Measurements from ENCODE around the gene INSYN2B.

INSYN2B gene

GRCh38 chr5:169980418-169981053 lies at the start of gene INSYN2B:
INSYN2B (minus strand) TSS chr5:169980495; CDS start chr5:169883898, 96,597 bp downstream.
- peak within 1 kb of the TSS; percentile 84 for H3K4me3 ChIP-seq (ENCODE audit: low read length)
- peak within 1 kb of the TSS; percentile 84 for H3K9ac ChIP-seq (ENCODE audit: low read length)
- H3K9me3 ChIP-seq (ENCODE audit: control insufficient read depth, low read length): no peaks in the 10 kb centered on the region
- DNase-seq (ENCODE audit: low read depth): peak; percentile 93
- peaks cover 29% of the 10 kb centered on the region for H3K4me1 ChIP-seq (ENCODE audit: control insufficient read depth, insufficient read depth, low read length)
- H3K36me3 ChIP-seq (ENCODE audit: control insufficient read depth, insufficient read depth, low read length, severe bottlenecking): no peaks in the 10 kb centered on the region
- no peaks in the 10 kb centered on the region for H3K27me3 ChIP-seq (replicated peaks; ENCODE audit: control insufficient read depth, insufficient read depth, low read length)

GRCh38 chr5:170028124-170028523 lies 47.8 kb upstream of the INSYN2B start:
- Histone ChIP-seq H3K9ac (ENCODE audit: low read length) (no peak overlapping the region), H3K9me3 (ENCODE audit: control insufficient read depth, low read length) (no peaks in the 10 kb centered on the region), H3K4me1 (ENCODE audit: control insufficient read depth, insufficient read depth, low read length) (no peaks in the 10 kb centered on the region), H3K36me3 (ENCODE audit: control insufficient read depth, insufficient read depth, low read length, severe bottlenecking) (no peaks in the 10 kb centered on the region), H3K27me3 (replicated peaks; ENCODE audit: control insufficient read depth, insufficient read depth, low read length) (peaks cover 29% of the 10 kb centered on the region), H3K4me3 (ENCODE audit: low read length) (no peak overlapping the region)
- DNase-seq (ENCODE audit: low read depth): peak; percentile 34

DNA sequence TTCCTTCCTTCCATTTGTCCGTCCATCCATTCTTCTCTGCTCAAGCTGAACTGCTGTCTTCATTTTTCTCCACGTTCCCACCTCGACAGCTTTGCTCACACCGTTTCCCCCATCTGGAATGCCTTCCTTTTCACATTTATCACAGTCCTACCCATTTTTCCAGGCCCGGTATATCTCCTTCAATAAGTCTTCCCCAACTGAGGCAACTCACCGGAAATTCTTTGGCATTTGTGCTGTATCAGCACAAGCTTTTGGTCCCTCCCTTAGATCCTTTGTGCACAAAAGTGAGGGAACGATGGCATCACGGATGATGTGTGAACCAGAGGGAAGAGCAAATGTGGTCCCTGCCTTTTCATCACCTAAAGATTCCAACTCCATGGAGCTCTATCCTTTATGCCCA lies 45.6 kb upstream of the INSYN2B start:
- H3K36me3 ChIP-seq (ENCODE audit: control insufficient read depth, insufficient read depth, low read length, severe bottlenecking): no peaks in the 10 kb centered on the region
- H3K9ac ChIP-seq (ENCODE audit: low read length): no peak overlapping the region
- H3K9me3 ChIP-seq (ENCODE audit: control insufficient read depth, low read length): no peaks in the 10 kb centered on the region
- DNase-seq (ENCODE audit: low read depth): no peak
- H3K4me1 ChIP-seq (ENCODE audit: control insufficient read depth, insufficient read depth, low read length): no peaks in the 10 kb centered on the region
- no peak overlapping the region for H3K4me3 ChIP-seq (ENCODE audit: low read length)
- peaks cover 48% of the 10 kb centered on the region for H3K27me3 ChIP-seq (replicated peaks; ENCODE audit: control insufficient read depth, insufficient read depth, low read length)

- Histone ChIP-seq H3K9ac (ENCODE audit: low read length) (no peak overlapping the region), H3K4me1 (ENCODE audit: control insufficient read depth, insufficient read depth, low read length) (no peaks in the 10 kb centered on the region), H3K4me3 (ENCODE audit: low read length) (no peak overlapping the region), H3K9me3 (ENCODE audit: control insufficient read depth, low read length) (no peaks in the 10 kb centered on the region), H3K36me3 (ENCODE audit: control insufficient read depth, insufficient read depth, low read length, severe bottlenecking) (no peaks in the 10 kb centered on the region), H3K27me3 (replicated peaks; ENCODE audit: control insufficient read depth, insufficient read depth, low read length) (peaks cover 75% of the 10 kb centered on the region)
- no peak for DNase-seq (ENCODE audit: low read depth)
These were observed 41.2 kb upstream of the INSYN2B start for GRCh38 chr5:170021506-170021905.

DNA sequence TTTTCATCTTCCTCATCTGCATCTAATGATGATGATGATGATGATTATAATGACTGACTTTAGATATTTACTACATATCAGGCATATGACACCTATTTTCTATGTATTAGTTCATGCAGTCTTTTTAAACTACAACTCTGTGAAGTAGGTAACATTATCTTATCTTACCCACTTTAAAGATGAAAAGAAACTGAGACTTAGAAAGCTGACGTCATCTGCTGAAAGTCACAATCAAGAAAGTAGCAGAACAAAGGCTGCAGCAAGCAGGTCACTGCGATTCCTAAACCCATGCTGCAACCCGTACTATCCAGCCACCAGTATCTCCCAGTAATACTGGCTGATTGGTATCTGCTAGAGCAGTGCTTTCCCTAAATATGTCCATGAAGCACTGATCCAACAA lies 40.1 kb upstream of the INSYN2B start:
- H3K9ac ChIP-seq (ENCODE audit: low read length): no peak overlapping the region
- DNase-seq (ENCODE audit: low read depth): no peak
- H3K36me3 ChIP-seq (ENCODE audit: control insufficient read depth, insufficient read depth, low read length, severe bottlenecking): no peaks in the 10 kb centered on the region
- no peak overlapping the region for H3K4me3 ChIP-seq (ENCODE audit: low read length)
- H3K4me1 ChIP-seq (ENCODE audit: control insufficient read depth, insufficient read depth, low read length): no peaks in the 10 kb centered on the region
- H3K27me3 ChIP-seq (replicated peaks; ENCODE audit: control insufficient read depth, insufficient read depth, low read length): peaks cover 67% of the 10 kb centered on the region
- H3K9me3 ChIP-seq (ENCODE audit: control insufficient read depth, low read length): no peaks in the 10 kb centered on the region

DNA sequence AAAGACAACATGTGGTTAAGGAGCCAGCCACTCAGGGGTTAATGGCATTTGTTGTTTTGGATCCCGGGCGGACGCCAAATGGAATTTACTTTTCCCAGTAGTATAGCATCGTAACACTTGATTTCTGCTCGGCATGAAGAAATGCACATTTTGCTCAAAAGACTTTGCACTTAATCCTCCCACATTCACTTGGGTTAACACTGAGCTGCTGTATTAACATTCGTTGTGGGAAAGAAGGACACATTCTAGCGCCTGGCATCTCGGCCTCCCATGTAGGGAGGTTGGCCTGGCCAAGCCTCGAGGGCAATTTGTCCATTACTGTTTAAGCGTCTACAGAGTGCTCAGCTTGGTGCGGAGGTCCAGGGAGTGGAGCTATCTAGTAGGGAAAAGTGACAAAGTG lies 32.3 kb upstream of the INSYN2B start:
- no peak overlapping the region for H3K4me3 ChIP-seq (ENCODE audit: low read length)
- no peaks in the 10 kb centered on the region for H3K36me3 ChIP-seq (ENCODE audit: control insufficient read depth, insufficient read depth, low read length, severe bottlenecking)
- DNase-seq (ENCODE audit: low read depth): no peak
- peaks cover 51% of the 10 kb centered on the region for H3K27me3 ChIP-seq (replicated peaks; ENCODE audit: control insufficient read depth, insufficient read depth, low read length)
- H3K9me3 ChIP-seq (ENCODE audit: control insufficient read depth, low read length): peaks cover 6% of the 10 kb centered on the region
- H3K4me1 ChIP-seq (ENCODE audit: control insufficient read depth, insufficient read depth, low read length): no peaks in the 10 kb centered on the region
- no peak overlapping the region for H3K9ac ChIP-seq (ENCODE audit: low read length)

GRCh38 chr5:170011751-170012150 lies 31.5 kb upstream of the INSYN2B start:
- Histone ChIP-seq H3K4me1 (ENCODE audit: control insufficient read depth, insufficient read depth, low read length) (no peaks in the 10 kb centered on the region), H3K27me3 (replicated peaks; ENCODE audit: control insufficient read depth, insufficient read depth, low read length) (peaks cover 52% of the 10 kb centered on the region), H3K9ac (ENCODE audit: low read length) (no peak overlapping the region), H3K4me3 (ENCODE audit: low read length) (no peak overlapping the region), H3K9me3 (ENCODE audit: control insufficient read depth, low read length) (peaks cover 6% of the 10 kb centered on the region), H3K36me3 (ENCODE audit: control insufficient read depth, insufficient read depth, low read length, severe bottlenecking) (no peaks in the 10 kb centered on the region)
- DNase-seq (ENCODE audit: low read depth): no peak

DNA sequence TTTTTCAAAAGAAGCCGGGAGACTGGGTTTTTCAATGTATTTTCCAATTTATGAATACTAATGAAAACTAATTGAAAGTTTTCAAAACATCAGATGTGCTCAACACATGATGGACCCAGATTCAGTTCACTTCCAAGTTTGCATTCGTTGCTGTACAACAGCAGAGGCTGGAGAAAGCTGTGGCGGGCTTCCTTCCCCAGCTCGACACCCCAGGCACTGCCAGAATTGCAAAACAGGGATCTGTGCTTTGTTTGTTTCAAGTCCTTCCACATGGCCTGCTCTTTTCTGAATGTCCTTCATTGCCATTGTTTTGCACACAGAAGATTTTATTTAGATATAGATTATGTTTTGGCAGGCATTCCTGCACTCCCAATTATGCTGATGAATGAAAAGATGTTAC lies 30.3 kb upstream of the INSYN2B start:
- peaks cover 63% of the 10 kb centered on the region for H3K27me3 ChIP-seq (replicated peaks; ENCODE audit: control insufficient read depth, insufficient read depth, low read length)
- H3K36me3 ChIP-seq (ENCODE audit: control insufficient read depth, insufficient read depth, low read length, severe bottlenecking): no peaks in the 10 kb centered on the region
- no peak overlapping the region for H3K9ac ChIP-seq (ENCODE audit: low read length)
- H3K4me1 ChIP-seq (ENCODE audit: control insufficient read depth, insufficient read depth, low read length): no peaks in the 10 kb centered on the region
- DNase-seq (ENCODE audit: low read depth): no peak
- no peak overlapping the region for H3K4me3 ChIP-seq (ENCODE audit: low read length)
- H3K9me3 ChIP-seq (ENCODE audit: control insufficient read depth, low read length): peaks cover 6% of the 10 kb centered on the region

GRCh38 chr5:170008376-170008775 lies 28.1 kb upstream of the INSYN2B start:
- H3K9ac ChIP-seq (ENCODE audit: low read length): no peak overlapping the region
- no peaks in the 10 kb centered on the region for H3K9me3 ChIP-seq (ENCODE audit: control insufficient read depth, low read length)
- no peaks in the 10 kb centered on the region for H3K36me3 ChIP-seq (ENCODE audit: control insufficient read depth, insufficient read depth, low read length, severe bottlenecking)
- no peaks in the 10 kb centered on the region for H3K4me1 ChIP-seq (ENCODE audit: control insufficient read depth, insufficient read depth, low read length)
- no peak overlapping the region for H3K4me3 ChIP-seq (ENCODE audit: low read length)
- peaks cover 55% of the 10 kb centered on the region for H3K27me3 ChIP-seq (replicated peaks; ENCODE audit: control insufficient read depth, insufficient read depth, low read length)
- no peak for DNase-seq (ENCODE audit: low read depth)

GRCh38 chr5:170006021-170006420 lies 25.7 kb upstream of the INSYN2B start:
- DNase-seq (ENCODE audit: low read depth): no peak
- H3K9me3 ChIP-seq (ENCODE audit: control insufficient read depth, low read length): no peaks in the 10 kb centered on the region
- H3K27me3 ChIP-seq (replicated peaks; ENCODE audit: control insufficient read depth, insufficient read depth, low read length): peaks cover 32% of the 10 kb centered on the region
- H3K4me1 ChIP-seq (ENCODE audit: control insufficient read depth, insufficient read depth, low read length): no peaks in the 10 kb centered on the region
- H3K9ac ChIP-seq (ENCODE audit: low read length): no peak overlapping the region
- H3K36me3 ChIP-seq (ENCODE audit: control insufficient read depth, insufficient read depth, low read length, severe bottlenecking): no peaks in the 10 kb centered on the region
- no peak overlapping the region for H3K4me3 ChIP-seq (ENCODE audit: low read length)

DNA sequence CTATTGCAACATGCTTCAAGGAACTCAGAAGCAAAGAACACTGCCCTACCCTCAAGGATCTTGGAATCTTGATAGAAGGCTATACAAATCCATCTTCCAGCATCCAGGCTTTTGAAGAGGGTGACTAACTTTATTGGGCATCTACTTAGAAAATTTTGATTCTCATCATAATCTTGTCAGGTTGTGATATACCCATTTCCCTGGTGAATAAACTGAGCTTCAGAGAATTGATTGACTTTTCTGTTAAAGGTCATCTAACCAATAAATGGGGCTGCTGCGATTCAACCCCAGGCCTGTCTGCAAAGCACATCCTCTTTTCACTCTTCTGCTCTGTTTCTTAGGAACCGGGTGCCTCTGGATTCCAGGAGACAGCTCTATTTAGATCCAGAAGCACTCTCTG lies 19.9 kb upstream of the INSYN2B start:
- no peak overlapping the region for H3K9ac ChIP-seq (ENCODE audit: low read length)
- DNase-seq (ENCODE audit: low read depth): no peak
- no peaks in the 10 kb centered on the region for H3K27me3 ChIP-seq (replicated peaks; ENCODE audit: control insufficient read depth, insufficient read depth, low read length)
- no peaks in the 10 kb centered on the region for H3K4me1 ChIP-seq (ENCODE audit: control insufficient read depth, insufficient read depth, low read length)
- peaks cover 3% of the 10 kb centered on the region for H3K9me3 ChIP-seq (ENCODE audit: control insufficient read depth, low read length)
- H3K36me3 ChIP-seq (ENCODE audit: control insufficient read depth, insufficient read depth, low read length, severe bottlenecking): no peaks in the 10 kb centered on the region
- H3K4me3 ChIP-seq (ENCODE audit: low read length): no peak overlapping the region

DNA sequence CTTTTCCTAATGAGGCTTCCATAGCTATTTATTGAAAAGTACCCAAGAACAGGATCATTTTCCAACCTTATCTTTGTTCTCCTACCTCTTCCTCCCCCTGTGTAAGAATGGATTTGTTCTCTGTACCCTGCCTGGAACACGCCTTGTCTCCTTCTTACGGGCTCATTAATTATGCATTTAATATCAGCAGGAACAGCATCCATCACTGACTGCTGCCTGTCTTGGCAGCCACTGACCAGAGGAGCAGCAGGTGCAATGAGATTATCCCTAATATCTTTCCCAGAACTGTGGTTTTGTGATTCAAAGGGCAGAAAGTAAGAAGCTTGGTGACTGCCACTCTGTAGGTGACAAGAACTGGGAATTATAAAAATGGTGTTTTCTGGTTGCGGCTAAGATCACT lies 19.3 kb upstream of the INSYN2B start:
- Histone ChIP-seq H3K9me3 (ENCODE audit: control insufficient read depth, low read length) (peaks cover 3% of the 10 kb centered on the region), H3K4me3 (ENCODE audit: low read length) (no peak overlapping the region), H3K27me3 (replicated peaks; ENCODE audit: control insufficient read depth, insufficient read depth, low read length) (no peaks in the 10 kb centered on the region), H3K4me1 (ENCODE audit: control insufficient read depth, insufficient read depth, low read length) (no peaks in the 10 kb centered on the region), H3K36me3 (ENCODE audit: control insufficient read depth, insufficient read depth, low read length, severe bottlenecking) (no peaks in the 10 kb centered on the region), H3K9ac (ENCODE audit: low read length) (no peak overlapping the region)
- no peak for DNase-seq (ENCODE audit: low read depth)

Measured in adipocyte (in vitro differentiated cells).